GM12878 (cell line): ENCODE measurements around the gene SSH2. TPM values are rescaled to one million over a fixed set of nuclear protein-coding genes. Genes with fewer than 3 reads are reported as not detected.

Source experiments
- ATAC-seq: fragments of 200-7000 bp; cut with Tn5 transposase; 3 replicates; pipeline ENCODE4 v1.9.1; 2020; ENCODE audit warnings: mild to moderate bottlenecking, moderate library complexity
- BruUV-seq: library from RNA; stranded (reverse); fragments of 400-500 nt; replicated peaks from 2 replicates; lab custom pipeline; 2021; lab: Mats Ljungman, UMichigan
- CTCF ChIA-PET: fragments of 300-600 bp; sonication (Branson Sonifier 250); formaldehyde crosslinking; extraction: SDS; loops from one replicate; lab custom pipeline; 2021; ENCODE audit warnings: inconsistent platforms; lab: Yijun Ruan, JAX
- POLR2A ChIA-PET: fragments of 350-600 bp; formaldehyde crosslinking; extraction: SDS; loops from one replicate; lab custom pipeline; 2021; ENCODE audit warnings: inconsistent platforms; lab: Charles Lee
- RAD21 ChIA-PET: fragments of 300-600 bp; sonication (Branson Sonifier 250); formaldehyde crosslinking; loops from one replicate; lab custom pipeline; 2023; ENCODE audit warnings: antibody characterized with exemption; ENCODE audit not compliant: unreplicated experiment; lab: Charles Lee
- SMC1A ChIA-PET: fragments of 300-600 bp; sonication (Branson Sonifier 250); formaldehyde crosslinking; loops from one replicate; lab custom pipeline; 2023; ENCODE audit not compliant: unreplicated experiment, uncharacterized antibody; lab: Charles Lee
- DNase-seq: peaks from one replicate; pipeline ENCODE4 v3.0.0-alpha.2; 2011; ENCODE audit warnings: low read depth, low spot score
- FAIRE-seq: peaks from 3 replicates; lab custom pipeline; 2011; peaks lifted over from hg19 to GRCh38; lab: Jason Lieb, UNC
- H2AFZ ChIP-seq: 2 replicates; pipeline ENCODE4 v1.6.0; 2011; ENCODE audit warnings: low read depth, low read length, control low read depth; ENCODE audit not compliant: control insufficient read depth
- H3K27ac ChIP-seq: 2 replicates; pipeline ENCODE4 v1.5.1; 2011; ENCODE audit warnings: control low read depth; ENCODE audit not compliant: control insufficient read depth, insufficient read depth
- H3K27me3 ChIP-seq, 2 experiments: replicated peaks in 1 of 2; 2 replicates each; pipeline versions ENCODE4 v1.6.0 to v1.6.1; 2011; ENCODE audit warnings: low read length in 1 of 2; ENCODE audit not compliant: control insufficient read depth in 2 of 2, insufficient read depth in 2 of 2
- H3K36me3 ChIP-seq, 2 experiments: 2 replicates each; pipeline ENCODE4 v1.5.1; 2011; ENCODE audit warnings: low read length in 1 of 2; ENCODE audit not compliant: control insufficient read depth in 2 of 2, insufficient read depth in 2 of 2
- H3K4me1 ChIP-seq: 2 replicates; pipeline ENCODE4 v1.6.1; 2011; ENCODE audit warnings: mild to moderate bottlenecking, low read length, moderate library complexity, mixed read lengths; ENCODE audit not compliant: control insufficient read depth, insufficient read depth
- H3K4me2 ChIP-seq: 2 replicates; pipeline ENCODE4 v1.6.0; 2011; ENCODE audit warnings: control low read depth; ENCODE audit not compliant: control insufficient read depth, insufficient read depth
- H3K4me3 ChIP-seq: fragments of 200-600 bp; sonication (generic); 2 replicates; pipeline ENCODE4 v1.5.1; 2016
- H3K79me2 ChIP-seq: 2 replicates; pipeline ENCODE4 v1.6.0; 2011; ENCODE audit warnings: low read length; ENCODE audit not compliant: control insufficient read depth, insufficient read depth
- H3K9ac ChIP-seq: 2 replicates; pipeline ENCODE4 v1.8.0; 2011; ENCODE audit warnings: low read length, control low read depth, mixed read lengths; ENCODE audit not compliant: control insufficient read depth, insufficient read depth
- H3K9me3 ChIP-seq: replicated peaks from 3 replicates; pipeline ENCODE4 v1.5.1; 2011; ENCODE audit warnings: mild to moderate bottlenecking, low read length; ENCODE audit not compliant: control insufficient read depth, insufficient read depth
- H4K20me1 ChIP-seq: 2 replicates; pipeline ENCODE4 v1.6.0; 2011; ENCODE audit not compliant: control insufficient read depth, insufficient read depth
- CHD4 ChIP-seq: fragments of 200-600 bp; sonication (generic); IDR thresholded peaks from 2 replicates; pipeline ENCODE4 v1.6.1; 2016; ENCODE audit warnings: mild to moderate bottlenecking
- GABPA ChIP-seq: IDR thresholded peaks from 2 replicates; pipeline ENCODE4 v1.6.1; 2014; ENCODE audit warnings: antibody characterized with exemption, low read depth, mild to moderate bottlenecking, inconsistent platforms
- IRF4 ChIP-seq: IDR thresholded peaks from 2 replicates; pipeline ENCODE4 v1.6.1; 2011; ENCODE audit warnings: low read depth, low read length
- NFIC ChIP-seq: IDR thresholded peaks from 2 replicates; pipeline ENCODE4 v1.6.1; 2012; ENCODE audit warnings: low read depth, mild to moderate bottlenecking, inconsistent platforms, low read length, moderate library complexity
- POLR2AphosphoS2 ChIP-seq: IDR thresholded peaks from 2 replicates; pipeline ENCODE4 v1.6.1; 2011; ENCODE audit warnings: low read depth, mild to moderate bottlenecking, low read length, improper control_type of control experiment, moderate library complexity
- RAD51 ChIP-seq: fragments of 450-650 bp; IDR thresholded peaks from 2 replicates; pipeline ENCODE4 v1.6.1; 2016; ENCODE audit warnings: moderate library complexity, mild to moderate bottlenecking, inconsistent platforms
- SMAD5 ChIP-seq: IDR thresholded peaks from 2 replicates; pipeline ENCODE4 v1.6.1; 2016; ENCODE audit warnings: antibody characterized with exemption, low read depth
- SREBF1 ChIP-seq: IDR thresholded peaks from 2 replicates; pipeline ENCODE4 v1.6.1; 2012; ENCODE audit warnings: mild to moderate bottlenecking, low read length
- YBX1 ChIP-seq: fragments of 450-650 bp; IDR thresholded peaks from 2 replicates; pipeline ENCODE4 v1.6.1; 2016; ENCODE audit warnings: antibody characterized with exemption
- ZBED1 ChIP-seq: IDR thresholded peaks from 2 replicates; pipeline ENCODE4 v1.6.1; 2016; ENCODE audit warnings: borderline replicate concordance
- WGBS: methylation state at CpG from one replicate; pipeline ENCODE4 v1.1.6; 2016; ENCODE audit warnings: low lambda C conversion rate; ENCODE audit not compliant: insufficient replicate concordance, insufficient coverage; ENCODE audit errors: missing lambda C conversion rate; 5-methylcytosine and 5-hydroxymethylcytosine counted together
- in situ Hi-C: fragments of 300-500 bp; cut with MboI; formaldehyde crosslinking; loops from 9 replicates; pipeline ENCODE4 v1.14.3; 2018; ENCODE audit warnings: mixed read lengths
- intact Hi-C: fragments of 100-400 bp; cut with micrococcal nuclease; formaldehyde crosslinking; loops from one replicate; pipeline ENCODE4 v1.14.2; 2022; ENCODE audit not compliant: unreplicated experiment
- polyA plus RNA-seq, 11 experiments: library from polyadenylated mRNA; depleted of rRNA in 4 of 11; unstranded in 6 of 11; stranded (reverse) in 5 of 11; fragments of >200 nt; fragmentation: Nextera tagmentation in 4 of 11; fragmentation: Illumina TruSeq in 1 of 11; extraction: Ambion mirVana in 4 of 11; extraction: Trizol in 1 of 11; gene quantifications; 1 replicate in 1 of 11; 2 replicates in 10 of 11; pipeline versions ENCODE4 v1.2.1 to v1.2.3, GENCODE V29; 2011 to 2016; ENCODE audit warnings: inconsistent platforms in 2 of 11, missing spikeins in 2 of 11, low read depth in 1 of 11
- total RNA-seq, 4 experiments: library from RNA; depleted of rRNA in 3 of 4; stranded (reverse); fragments of >200 nt in 3 of 4; fragmentation: Illumina TruSeq in 1 of 4; extraction: Trizol in 1 of 4; gene quantifications; 2 replicates each; pipeline versions ENCODE4 v1.2.1 to v1.2.3, GENCODE V29; 2013 to 2021
- TF ChIP-seq, protein P1 (sequence below): IDR thresholded peaks from 2 replicates; pipeline ENCODE4 v1.6.1; 2012; ENCODE audit warnings: low read depth, low read length, improper control_type of control experiment
- TF ChIP-seq, protein P2 (sequence below): IDR thresholded peaks from 2 replicates; pipeline ENCODE4 v1.6.1; 2011; ENCODE audit warnings: mild to moderate bottlenecking, low read depth, low read length, moderate library complexity; ENCODE audit not compliant: insufficient replicate concordance

SSH2 gene
- total and polyA plus RNA-seq, 10 of the 15 experiments (the other 5 are each of a cell fraction or from before 2014, with no cell fraction given), result 9.3 to 65.9 (median 34.0) TPM

DNA sequence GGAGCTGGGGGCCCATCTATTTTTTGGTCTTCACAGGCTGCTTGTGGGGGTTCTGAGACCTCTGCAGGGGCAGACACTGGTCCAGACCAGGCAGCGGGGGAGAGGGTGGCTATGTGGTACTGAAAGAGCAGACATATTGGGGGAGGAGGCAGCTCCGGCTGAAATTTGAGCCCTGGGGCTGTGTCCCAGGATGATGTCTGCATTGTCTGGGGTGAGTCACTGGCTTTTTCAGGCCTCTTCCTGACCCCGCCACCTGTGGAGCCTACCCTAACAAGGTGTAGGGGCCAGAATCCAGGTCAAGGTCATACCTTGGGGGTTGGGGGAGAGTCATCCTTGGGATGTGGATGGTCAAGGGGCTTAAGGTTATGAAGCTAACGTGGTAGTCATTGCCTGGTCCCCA is 309.8 kb downstream of the SSH2 start:
- no peaks in the 10 kb centered on the region for H3K79me2 ChIP-seq
- BruUV-seq, result no TSS peak
- SMC1A ChIA-PET, result interaction anchor here (0.9 to 3.7 kb wide), 3 partner anchors 34 to 311 kb away, joined by 3 to 22 read pairs (median 5); partner anchors contain the start of gene SSH2
- no peak overlapping the region for H3K9ac ChIP-seq
- 89% methylated on average over 4 of the region's 4 CpGs for WGBS
- no peak overlapping the region for H3K4me2 ChIP-seq
- no peak for DNase-seq
- H3K36me3 ChIP-seq, result no peaks in the 10 kb centered on the region
- intact Hi-C loops, result loop anchor here (5.0 kb wide), 1 partner anchor 52 kb away; no protein-coding TSS in a partner anchor
- no peak overlapping the region for H3K4me3 ChIP-seq
- CTCF ChIA-PET, result interaction anchor here (1.8 to 5.9 kb wide), 3 partner anchors 159 to 311 kb away, joined by 8 to 114 read pairs (median 9); no protein-coding TSS in a partner anchor
- H4K20me1 ChIP-seq, result peaks cover 3% of the 10 kb centered on the region; the same call in 1 of the 2 replicates
- TF ChIP-seq RAD51 (no peak), POLR2AphosphoS2 (no peak), ZBED1 (no peak), CHD4 (no peak), YBX1 (no peak), GABPA (no peak), IRF4 (no peak), NFIC (no peak), SREBF1 (no peak), SMAD5 (no peak)
- TF ChIP-seq, protein P1, sequence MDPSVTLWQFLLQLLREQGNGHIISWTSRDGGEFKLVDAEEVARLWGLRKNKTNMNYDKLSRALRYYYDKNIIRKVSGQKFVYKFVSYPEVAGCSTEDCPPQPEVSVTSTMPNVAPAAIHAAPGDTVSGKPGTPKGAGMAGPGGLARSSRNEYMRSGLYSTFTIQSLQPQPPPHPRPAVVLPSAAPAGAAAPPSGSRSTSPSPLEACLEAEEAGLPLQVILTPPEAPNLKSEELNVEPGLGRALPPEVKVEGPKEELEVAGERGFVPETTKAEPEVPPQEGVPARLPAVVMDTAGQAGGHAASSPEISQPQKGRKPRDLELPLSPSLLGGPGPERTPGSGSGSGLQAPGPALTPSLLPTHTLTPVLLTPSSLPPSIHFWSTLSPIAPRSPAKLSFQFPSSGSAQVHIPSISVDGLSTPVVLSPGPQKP, result no peak
- TF ChIP-seq, protein P2, sequence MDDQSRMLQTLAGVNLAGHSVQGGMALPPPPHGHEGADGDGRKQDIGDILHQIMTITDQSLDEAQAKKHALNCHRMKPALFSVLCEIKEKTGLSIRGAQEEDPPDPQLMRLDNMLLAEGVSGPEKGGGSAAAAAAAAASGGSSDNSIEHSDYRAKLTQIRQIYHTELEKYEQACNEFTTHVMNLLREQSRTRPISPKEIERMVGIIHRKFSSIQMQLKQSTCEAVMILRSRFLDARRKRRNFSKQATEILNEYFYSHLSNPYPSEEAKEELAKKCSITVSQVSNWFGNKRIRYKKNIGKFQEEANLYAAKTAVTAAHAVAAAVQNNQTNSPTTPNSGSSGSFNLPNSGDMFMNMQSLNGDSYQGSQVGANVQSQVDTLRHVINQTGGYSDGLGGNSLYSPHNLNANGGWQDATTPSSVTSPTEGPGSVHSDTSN, result no peak
- H3K9me3 ChIP-seq, result no peaks in the 10 kb centered on the region; the same call in 2 of the 3 replicates
- no peak overlapping the region for H3K27ac ChIP-seq
- no peak overlapping the region for H2AFZ ChIP-seq
- RAD21 ChIA-PET, result interaction anchor here (1.6 to 4.1 kb wide), 2 partner anchors 19 to 158 kb away, joined by 9 to 22 read pairs; no protein-coding TSS in a partner anchor
- peaks cover 30% of the 10 kb centered on the region for H3K4me1 ChIP-seq
- no peak for FAIRE-seq
- peaks cover 4 to 6% of the 10 kb centered on the region in 2 experiments; a peak in 3 of 4 replicates for H3K27me3 ChIP-seq
- ATAC-seq, result no peak
- in situ Hi-C loops, result no loop called here
- POLR2A ChIA-PET, result no interaction called here
